Central memory CD4-positive, alpha-beta T cell (primary cell): ENCODE results near the gene HADHB.
"Not testable (repeated sequence)": the region's sequence is repeated elsewhere in the genome, so short reads cannot be mapped to it uniquely, and the experiment has no call there.

Experiments used
- DNase-seq: peaks from one replicate; pipeline ENCODE4 v3.0.0; 2022

Gene HADHB

DNA sequence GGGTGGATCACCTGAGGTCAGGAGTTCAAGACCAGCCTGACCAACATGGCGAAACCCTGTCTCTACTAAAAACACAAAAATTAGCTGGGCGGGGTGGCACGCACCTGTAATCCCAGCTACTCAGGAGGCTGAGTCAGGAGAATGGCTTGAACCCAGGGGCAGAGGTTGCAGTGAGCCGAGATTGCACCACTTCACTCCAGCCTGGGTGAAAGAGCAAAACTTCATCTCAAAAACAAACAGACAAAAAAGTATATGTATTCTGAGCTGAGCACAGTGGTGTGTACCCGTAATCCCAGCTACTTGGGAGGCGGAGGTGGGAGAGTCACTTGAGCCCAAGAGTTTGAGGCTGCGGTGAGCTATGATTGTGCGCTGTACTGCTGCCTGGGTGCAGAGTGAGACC, 86.6 kb downstream of the HADHB start:
- not testable (repeated sequence) for DNase-seq

DNA sequence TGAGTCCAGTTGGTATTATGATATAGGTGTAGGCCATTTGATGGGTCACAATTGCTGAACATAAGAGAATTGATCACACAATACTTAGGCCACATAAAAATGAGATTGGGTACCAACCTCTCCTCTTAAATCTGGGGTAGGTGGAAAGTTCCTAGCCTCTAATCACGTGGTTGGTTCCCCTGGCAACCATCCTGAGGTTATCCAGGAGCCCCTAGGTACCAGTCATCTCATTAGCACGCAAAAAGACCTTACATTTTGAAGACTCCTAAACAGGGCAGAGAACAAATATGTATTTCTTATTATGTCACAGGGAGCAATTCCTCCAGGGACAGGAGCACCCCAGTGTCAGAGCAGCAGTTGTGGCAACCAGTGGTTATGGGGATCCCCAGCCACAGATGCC, 88.6 kb downstream of the HADHB start:
- DNase-seq, result no peak

DNA sequence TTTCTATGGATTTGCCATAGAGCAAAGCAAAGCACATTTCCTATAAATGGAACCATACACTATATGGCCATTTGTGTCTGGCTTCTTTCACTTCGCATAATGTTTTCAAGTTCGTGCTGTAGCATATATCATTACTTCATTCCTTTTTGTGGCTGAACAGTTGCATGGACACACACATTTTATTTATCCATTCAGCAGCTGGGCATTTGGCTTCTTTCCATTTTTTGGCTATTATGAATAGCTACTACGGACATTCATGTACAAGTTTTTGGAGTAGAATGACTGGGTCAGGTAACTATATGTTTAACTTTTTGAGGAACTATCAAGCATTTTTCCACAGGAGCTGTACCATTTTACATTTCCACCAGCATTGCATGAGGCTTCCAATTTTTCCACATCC, 90.5 kb downstream of the HADHB start:
- DNase-seq, result no peak

DNA sequence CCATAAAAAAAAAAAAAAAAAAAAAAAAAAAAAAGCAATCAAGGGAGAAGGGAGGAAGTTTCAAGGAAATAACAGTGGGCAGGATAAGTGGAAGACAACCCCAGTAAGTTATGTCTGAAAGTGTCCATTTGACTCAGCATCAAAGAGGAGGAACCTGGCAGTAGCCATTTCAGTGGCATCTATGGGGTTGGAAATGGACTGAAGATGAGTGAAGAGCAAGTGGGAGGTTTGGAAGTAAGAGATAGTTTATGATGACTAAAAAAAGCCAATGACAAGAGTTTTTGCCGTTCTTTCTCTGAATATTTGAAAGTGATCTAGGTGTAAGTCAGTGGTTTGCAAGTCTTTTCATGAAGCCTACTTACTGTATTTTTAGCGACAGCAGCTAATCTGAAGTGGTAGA, 92.0 kb downstream of the HADHB start:
- no peak for DNase-seq

DNA sequence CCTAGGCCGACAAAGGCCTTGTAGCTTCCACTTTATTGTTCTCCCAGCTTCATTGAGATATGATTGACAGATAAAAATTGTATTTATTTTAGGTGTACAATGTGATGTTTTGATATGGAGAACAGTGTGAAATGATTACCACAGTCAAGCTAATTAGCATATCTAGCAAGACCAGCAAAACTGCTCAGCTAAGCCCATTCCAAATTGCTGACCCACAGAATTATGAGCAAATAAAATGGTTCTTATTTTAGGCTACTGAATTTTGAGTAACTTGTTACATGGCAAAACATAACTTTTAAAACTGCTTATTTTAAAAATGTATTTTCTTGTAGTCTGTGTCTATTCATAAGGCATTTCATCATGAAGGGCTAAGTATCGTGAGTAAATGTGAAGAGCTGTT, 92.6 kb downstream of the HADHB start:
- no peak for DNase-seq
